Adrenal gland (tissue), 5 donors: ENCODE measurements around the gene SHANK2.

ENCODE experiments used
- POLR2A ChIP-seq, 2 donors: fragments of 450-650 bp; IDR thresholded peaks; one replicate each; pipeline ENCODE4 v1.6.1; 2017; ENCODE audit warnings: antibody characterized with exemption in 2 of 2, mild to moderate bottlenecking in 2 of 2, moderate library complexity in 1 of 2
- TF ChIP-seq, protein P1 (sequence below), 6 experiments: fragments of 450-650 bp in 4 of 6; fragments of 200-600 bp in 2 of 6; sonication (generic) in 1 of 6; IDR thresholded peaks; 1 replicate in 5 of 6; 2 replicates in 1 of 6; pipeline versions ENCODE4 v1.5.1 to v1.8.0; 2016 to 2021; ENCODE audit warnings: antibody characterized with exemption in 6 of 6, mild to moderate bottlenecking in 2 of 6, moderate library complexity in 1 of 6
- donor health status: DM: no; HTN: no; CAD: no.

DNA sequence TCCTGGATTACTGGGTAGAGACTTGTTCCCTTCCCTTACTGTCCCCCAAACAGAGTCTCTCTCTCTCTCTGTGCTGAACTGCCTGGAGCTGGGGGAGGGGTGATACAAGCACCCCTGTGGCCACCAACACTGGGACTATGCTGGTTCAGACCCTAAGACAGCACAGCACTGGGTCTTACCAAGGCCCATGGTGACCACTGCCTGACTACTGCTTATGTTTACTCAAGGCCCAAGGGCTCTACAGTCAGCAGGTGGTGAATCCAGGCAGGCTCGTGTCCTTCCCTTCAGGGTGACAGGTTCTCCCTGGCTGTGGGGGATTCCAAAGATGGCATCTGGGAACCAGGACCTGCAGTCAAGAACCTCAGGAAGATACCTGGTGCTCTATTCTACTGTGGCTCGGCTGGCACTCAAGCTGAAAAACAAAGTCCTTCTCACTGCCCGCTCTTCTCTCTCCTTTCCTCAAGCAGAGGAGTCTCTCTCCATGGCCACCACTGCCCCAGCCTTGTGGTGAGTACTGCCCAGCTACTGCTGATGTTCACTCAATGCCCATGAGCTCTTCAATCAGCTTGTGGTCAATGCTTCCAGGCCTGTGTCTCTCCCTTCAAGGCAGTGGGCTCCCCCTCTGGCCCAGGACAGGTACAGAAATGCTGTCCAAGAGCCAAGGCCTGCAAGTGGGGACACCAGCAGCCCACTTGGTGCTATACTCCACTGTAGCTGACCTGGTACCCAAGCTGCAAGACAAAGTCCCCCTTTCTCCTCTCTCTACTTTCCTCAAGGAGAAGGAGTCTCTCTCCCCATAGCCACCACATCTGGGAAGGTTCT lies 41.8 kb upstream of the SHANK2 start:
- TF ChIP-seq, protein P1, sequence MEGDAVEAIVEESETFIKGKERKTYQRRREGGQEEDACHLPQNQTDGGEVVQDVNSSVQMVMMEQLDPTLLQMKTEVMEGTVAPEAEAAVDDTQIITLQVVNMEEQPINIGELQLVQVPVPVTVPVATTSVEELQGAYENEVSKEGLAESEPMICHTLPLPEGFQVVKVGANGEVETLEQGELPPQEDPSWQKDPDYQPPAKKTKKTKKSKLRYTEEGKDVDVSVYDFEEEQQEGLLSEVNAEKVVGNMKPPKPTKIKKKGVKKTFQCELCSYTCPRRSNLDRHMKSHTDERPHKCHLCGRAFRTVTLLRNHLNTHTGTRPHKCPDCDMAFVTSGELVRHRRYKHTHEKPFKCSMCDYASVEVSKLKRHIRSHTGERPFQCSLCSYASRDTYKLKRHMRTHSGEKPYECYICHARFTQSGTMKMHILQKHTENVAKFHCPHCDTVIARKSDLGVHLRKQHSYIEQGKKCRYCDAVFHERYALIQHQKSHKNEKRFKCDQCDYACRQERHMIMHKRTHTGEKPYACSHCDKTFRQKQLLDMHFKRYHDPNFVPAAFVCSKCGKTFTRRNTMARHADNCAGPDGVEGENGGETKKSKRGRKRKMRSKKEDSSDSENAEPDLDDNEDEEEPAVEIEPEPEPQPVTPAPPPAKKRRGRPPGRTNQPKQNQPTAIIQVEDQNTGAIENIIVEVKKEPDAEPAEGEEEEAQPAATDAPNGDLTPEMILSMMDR (IDR thresholded peaks at IDR 0.05), result no peak
- TF ChIP-seq POLR2A (IDR thresholded peaks at IDR 0.05), result no peak
